H9 (cell line): ENCODE measurements around the gene TCF7L2. TPM values are rescaled to one million over a fixed set of nuclear protein-coding genes. Genes with fewer than 3 reads are reported as not detected.

Experiments used
- DNase-seq: peaks from one replicate; pipeline ENCODE4 v3.0.0-alpha.2; 2017
- H2AFZ ChIP-seq: one replicate; pipeline ENCODE4 v1.6.1; 2013; ENCODE audit warnings: mild to moderate bottlenecking, low read length, control low read depth, moderate library complexity
- H2AK5ac ChIP-seq: 2 replicates; pipeline ENCODE4 v1.6.1; 2013; ENCODE audit warnings: low read length, control low read depth, mixed read lengths; ENCODE audit not compliant: insufficient read length
- H2BK120ac ChIP-seq: one replicate; pipeline ENCODE4 v1.6.1; 2013; ENCODE audit warnings: low read depth, mild to moderate bottlenecking, low read length, control low read depth, inconsistent platforms; ENCODE audit not compliant: poor library complexity, severe bottlenecking
- H2BK12ac ChIP-seq: 2 replicates; pipeline ENCODE4 v1.6.1; 2013; ENCODE audit warnings: low read length, control low read depth, mixed read lengths, low read depth; ENCODE audit not compliant: insufficient read length
- H2BK15ac ChIP-seq: 2 replicates; pipeline ENCODE4 v1.6.1; 2013; ENCODE audit warnings: low read depth, low read length, control low read depth
- H2BK20ac ChIP-seq: one replicate; pipeline ENCODE4 v1.6.1; 2013; ENCODE audit warnings: low read depth, mild to moderate bottlenecking, low read length, control low read depth, inconsistent platforms; ENCODE audit not compliant: poor library complexity, severe bottlenecking
- H2BK5ac ChIP-seq: 2 replicates; pipeline ENCODE4 v1.6.1; 2013; ENCODE audit warnings: low read length, control low read depth, mixed read lengths; ENCODE audit not compliant: insufficient read length
- H3K14ac ChIP-seq: 2 replicates; pipeline ENCODE4 v1.6.1; 2013; ENCODE audit warnings: low read length, control low read depth; ENCODE audit not compliant: insufficient read depth
- H3K18ac ChIP-seq: 2 replicates; pipeline ENCODE4 v1.6.1; 2013; ENCODE audit warnings: low read depth, mild to moderate bottlenecking, mixed read lengths, low read length, control low read depth; ENCODE audit not compliant: insufficient read length
- H3K23ac ChIP-seq: 2 replicates; pipeline ENCODE4 v1.6.1; 2013; ENCODE audit warnings: low read length, control low read depth, mixed read lengths, low read depth; ENCODE audit not compliant: insufficient read length
- H3K23me2 ChIP-seq: 2 replicates; pipeline ENCODE4 v1.6.1; 2013; ENCODE audit warnings: low read depth, mild to moderate bottlenecking, mixed read lengths, low read length, control low read depth; ENCODE audit not compliant: insufficient read length, poor library complexity, severe bottlenecking
- H3K27ac ChIP-seq: 2 replicates; pipeline ENCODE4 v1.5.1; 2013; ENCODE audit warnings: low read length, control low read depth, mixed read lengths, low read depth; ENCODE audit not compliant: insufficient read length
- H3K27me3 ChIP-seq: 2 replicates; pipeline ENCODE4 v1.6.1; 2013; ENCODE audit warnings: low read length, control low read depth, inconsistent platforms; ENCODE audit not compliant: insufficient read depth
- H3K4ac ChIP-seq: 2 replicates; pipeline ENCODE4 v1.6.1; 2013; ENCODE audit warnings: low read depth, mild to moderate bottlenecking, control low read depth, inconsistent platforms, low read length, moderate library complexity
- H3K4me1 ChIP-seq: 2 replicates; pipeline ENCODE4 v1.6.1; 2013; ENCODE audit warnings: low read length, control low read depth, inconsistent platforms; ENCODE audit not compliant: insufficient read depth
- H3K4me2 ChIP-seq: 2 replicates; pipeline ENCODE4 v1.6.1; 2013; ENCODE audit warnings: low read length, control low read depth, mixed read lengths; ENCODE audit not compliant: insufficient read length, insufficient read depth
- H3K56ac ChIP-seq: 2 replicates; pipeline ENCODE4 v1.6.1; 2013; ENCODE audit warnings: low read depth, mild to moderate bottlenecking, mixed read lengths, low read length, control low read depth; ENCODE audit not compliant: insufficient read length
- H3K79me1 ChIP-seq: 2 replicates; pipeline ENCODE4 v1.6.1; 2013; ENCODE audit warnings: low read depth, mild to moderate bottlenecking, moderate library complexity, low read length, control low read depth, inconsistent platforms; ENCODE audit not compliant: insufficient read depth, poor library complexity, severe bottlenecking
- H3K79me2 ChIP-seq: 2 replicates; pipeline ENCODE4 v1.6.1; 2013; ENCODE audit warnings: low read length, control low read depth, inconsistent platforms; ENCODE audit not compliant: insufficient read depth
- H3K9ac ChIP-seq: 2 replicates; pipeline ENCODE4 v1.6.1; 2013; ENCODE audit warnings: low read length, control low read depth, mixed read lengths; ENCODE audit not compliant: insufficient read length; ENCODE audit errors: extremely low read depth
- H3K9me3 ChIP-seq: one replicate; pipeline ENCODE4 v1.6.1; 2013; ENCODE audit warnings: low read depth, low read length, inconsistent platforms; ENCODE audit not compliant: control insufficient read depth
- H3T11ph ChIP-seq: one replicate; pipeline ENCODE4 v1.6.1; 2013; ENCODE audit warnings: mild to moderate bottlenecking, low read length, control low read depth, inconsistent platforms
- H4K20me1 ChIP-seq: one replicate; pipeline ENCODE4 v1.6.1; 2013; ENCODE audit not compliant: control insufficient read depth, insufficient read length, insufficient read depth
- H4K5ac ChIP-seq: 2 replicates; pipeline ENCODE4 v1.6.1; 2013; ENCODE audit warnings: low read depth, mild to moderate bottlenecking, mixed read lengths, low read length, control low read depth; ENCODE audit not compliant: insufficient read length
- H4K8ac ChIP-seq: replicated peaks from 2 replicates; pipeline ENCODE4 v1.6.1; 2013; ENCODE audit warnings: low read length, control low read depth, mixed read lengths, low read depth; ENCODE audit not compliant: insufficient read length
- H4K91ac ChIP-seq: 2 replicates; pipeline ENCODE4 v1.6.1; 2013; ENCODE audit warnings: low read depth, mild to moderate bottlenecking, moderate library complexity, mixed read lengths, low read length, control low read depth; ENCODE audit not compliant: insufficient read length
- H3K27ac Mint-ChIP-seq, 3 experiments: 2 replicates in 2 of 3; 3 replicates in 1 of 3; pipeline ENCODE4 v1.8.0; 2020 to 2021; ENCODE audit warnings: mixed read lengths in 3 of 3, mild to moderate bottlenecking in 1 of 3, moderate library complexity in 1 of 3
- H3K27me3 Mint-ChIP-seq: 2 replicates; pipeline ENCODE4 v1.8.0; 2021; ENCODE audit warnings: low read depth, mild to moderate bottlenecking, moderate library complexity, mixed read lengths
- H3K36me3 Mint-ChIP-seq, 3 experiments: 2 replicates in 2 of 3; 3 replicates in 1 of 3; pipeline ENCODE4 v1.8.0; 2020 to 2021; ENCODE audit warnings: low read depth in 3 of 3, mixed read lengths in 3 of 3; ENCODE audit not compliant: insufficient read depth in 1 of 3
- H3K4me1 Mint-ChIP-seq, 2 experiments: 2 replicates each; pipeline ENCODE4 v1.8.0; 2020; ENCODE audit warnings: mixed read lengths in 2 of 2
- H3K4me3 Mint-ChIP-seq, 2 experiments: 2 replicates in 1 of 2; 3 replicates in 1 of 2; pipeline ENCODE4 v1.8.0; 2020 to 2021; ENCODE audit warnings: mild to moderate bottlenecking in 2 of 2, mixed read lengths in 2 of 2, moderate library complexity in 1 of 2
- H3K9me3 Mint-ChIP-seq, 2 experiments: 2 replicates in 1 of 2; 3 replicates in 1 of 2; pipeline ENCODE4 v1.8.0; 2020; ENCODE audit warnings: mild to moderate bottlenecking in 2 of 2, mixed read lengths in 2 of 2, moderate library complexity in 1 of 2
- WGBS: extraction: QIAGEN DNeasy Blood & Tissue Kit; methylation state at CpG from one replicate; pipeline ENCODE4 v1.1.7; 2013; ENCODE audit warnings: missing lambda C conversion rate, low lambda C conversion rate, mixed read lengths; ENCODE audit not compliant: insufficient read length; ENCODE audit errors: extremely low coverage; 5-methylcytosine and 5-hydroxymethylcytosine counted together
- total RNA-seq: library from RNA; stranded (reverse); gene quantifications from 2 replicates; pipeline ENCODE4 v1.2.1, GENCODE V29; 2021
- TF ChIP-seq, protein P1 (sequence below): fragments of 200-600 bp; sonication (generic); conservative IDR thresholded peaks from 3 replicates; pipeline ENCODE4 v1.8.0; 2021; ENCODE audit warnings: antibody characterized with exemption, mild to moderate bottlenecking

The TCF7L2 gene
- total RNA-seq, 1 experiment from 2014 or later, result 71.1 TPM

DNA sequence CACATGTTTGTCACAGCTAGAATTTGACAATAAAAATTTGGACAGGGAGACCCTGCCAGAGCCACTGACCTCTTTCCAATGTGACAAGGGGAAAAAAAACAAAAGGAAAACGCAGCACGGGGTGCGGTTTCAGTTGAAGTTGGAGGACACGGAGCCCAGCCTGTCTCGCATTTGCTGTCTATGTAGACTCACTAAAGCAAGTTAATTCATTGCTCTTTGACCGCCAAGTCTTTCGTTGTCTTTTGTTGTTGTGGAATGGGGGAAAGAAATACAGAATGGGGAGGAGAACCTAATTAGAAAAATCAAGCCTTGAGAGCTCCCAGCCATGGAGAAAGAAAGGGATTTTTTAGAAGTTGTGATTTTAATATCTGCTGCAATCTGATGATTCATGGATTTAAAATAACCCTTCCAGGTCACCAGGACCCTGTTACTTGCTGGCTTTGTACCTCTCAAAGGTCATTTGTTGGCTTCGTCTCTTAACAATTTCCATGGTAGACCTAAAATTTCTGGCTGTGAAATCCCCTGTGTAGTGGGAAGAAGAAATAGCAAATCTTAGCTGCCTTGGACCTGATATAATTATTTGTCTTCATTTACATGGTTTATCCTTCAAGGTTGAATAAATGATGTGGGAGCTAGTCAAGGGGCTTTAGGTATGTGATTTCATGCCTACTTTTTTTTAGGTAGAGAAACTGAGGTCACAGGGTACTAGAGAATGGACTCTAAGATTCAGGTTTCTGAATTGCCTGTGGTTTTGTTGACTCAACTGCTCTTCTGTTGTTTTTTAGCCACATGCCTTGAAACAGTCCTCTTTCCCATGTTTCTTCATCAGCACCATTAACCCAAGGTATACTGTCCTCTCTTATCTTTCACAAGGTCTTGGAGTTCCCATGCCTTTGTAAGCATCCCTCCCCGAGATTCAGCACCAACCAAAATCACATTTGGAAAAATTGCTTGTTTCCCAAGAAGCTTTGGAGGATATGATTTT is 78.7 kb downstream of the TCF7L2 start:
- Histone ChIP-seq H2BK15ac (no peak overlapping the region), H4K20me1 (no peaks in the 10 kb centered on the region), H3K56ac (no peak overlapping the region), H2BK120ac (no peak overlapping the region), H3K4ac (no peak overlapping the region), H2AFZ (no peak overlapping the region), H4K5ac (no peak overlapping the region), H3K79me1 (peaks cover 14% of the 10 kb centered on the region), H3K4me1 (peaks cover 13% of the 10 kb centered on the region; the same call in 1 of the 2 replicates), H3K14ac (no peak overlapping the region), H3K18ac (no peak overlapping the region), H2BK5ac (no peak overlapping the region), H2BK12ac (no peak overlapping the region), H3K4me2 (no peak overlapping the region), H2AK5ac (no peak overlapping the region), H3K27me3 (no peaks in the 10 kb centered on the region), H3K23ac (no peak overlapping the region), H3K9me3 (no peaks in the 10 kb centered on the region), H4K91ac (no peak overlapping the region), H2BK20ac (no peak overlapping the region), H3K9ac (no peak overlapping the region), H3K23me2 (no peaks in the 10 kb centered on the region), H3T11ph (no peak overlapping the region), H3K27ac (no peak overlapping the region), H4K8ac (no peak overlapping the region), H3K79me2 (peaks cover 53% of the 10 kb centered on the region; the same call in 1 of the 2 replicates)
- no peak for DNase-seq
- Mint-ChIP-seq H3K9me3 (no peaks in the 10 kb centered on the region), H3K4me1 (peaks cover 63 to 68% of the 10 kb centered on the region in 2 experiments), H3K27ac (peak overlapping the region; percentile 7 to 56 (median 49); a peak in 5 of 7 replicates), H3K4me3 (no peak overlapping the region), H3K27me3 (no peaks in the 10 kb centered on the region), H3K36me3 (peaks cover 2 to 22% (median 21%) of the 10 kb centered on the region in 3 experiments; a peak in 5 of 7 replicates)
- WGBS, result no CpG with 5 or more reads among the region's 9 CpGs
- TF ChIP-seq, protein P1, sequence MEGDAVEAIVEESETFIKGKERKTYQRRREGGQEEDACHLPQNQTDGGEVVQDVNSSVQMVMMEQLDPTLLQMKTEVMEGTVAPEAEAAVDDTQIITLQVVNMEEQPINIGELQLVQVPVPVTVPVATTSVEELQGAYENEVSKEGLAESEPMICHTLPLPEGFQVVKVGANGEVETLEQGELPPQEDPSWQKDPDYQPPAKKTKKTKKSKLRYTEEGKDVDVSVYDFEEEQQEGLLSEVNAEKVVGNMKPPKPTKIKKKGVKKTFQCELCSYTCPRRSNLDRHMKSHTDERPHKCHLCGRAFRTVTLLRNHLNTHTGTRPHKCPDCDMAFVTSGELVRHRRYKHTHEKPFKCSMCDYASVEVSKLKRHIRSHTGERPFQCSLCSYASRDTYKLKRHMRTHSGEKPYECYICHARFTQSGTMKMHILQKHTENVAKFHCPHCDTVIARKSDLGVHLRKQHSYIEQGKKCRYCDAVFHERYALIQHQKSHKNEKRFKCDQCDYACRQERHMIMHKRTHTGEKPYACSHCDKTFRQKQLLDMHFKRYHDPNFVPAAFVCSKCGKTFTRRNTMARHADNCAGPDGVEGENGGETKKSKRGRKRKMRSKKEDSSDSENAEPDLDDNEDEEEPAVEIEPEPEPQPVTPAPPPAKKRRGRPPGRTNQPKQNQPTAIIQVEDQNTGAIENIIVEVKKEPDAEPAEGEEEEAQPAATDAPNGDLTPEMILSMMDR, result no peak
